ENCODE data around the gene SESN2.

The SESN2 gene

GRCh38 chr1:28233264-28233606 lies 26.1 kb upstream of the SESN2 start:
- Histone ChIP-seq H3K27ac (ENCODE audit: insufficient read depth in 1 of 2, low read depth in 1 of 2, low read length in 2 of 2, poor library complexity in 1 of 2, severe bottlenecking in 2 of 2) (peak overlapping the region in 1 of 2 experiments; percentile 98), H3K27me3 (replicated peaks in 2 of 5; ENCODE audit: control insufficient read depth in 4 of 5, insufficient read depth in 5 of 5, low read length in 4 of 5) (no peaks in the 10 kb centered on the region), H3K36me3 (ENCODE audit: control insufficient read depth in 4 of 4, insufficient read depth in 4 of 4, low read length in 3 of 4) (peaks cover 6 to 28% (median 11%) of the 10 kb centered on the region in 4 experiments), H3K4me1 (ENCODE audit: control extremely low read depth in 1 of 4, control insufficient read depth in 4 of 4, insufficient read depth in 4 of 4, low read length in 3 of 4) (peaks cover 16 to 49% (median 31%) of the 10 kb centered on the region in 4 experiments), H3K4me3 (ENCODE audit: control insufficient read depth in 1 of 7, extremely low read depth in 1 of 7, insufficient read depth in 4 of 7, low read depth in 2 of 7, low read length in 6 of 7) (peak overlapping the region in 4 of 7 experiments; percentile 92 to 100 (median 99)), H3K9me3 (ENCODE audit: control extremely low read depth in 1 of 5, control insufficient read depth in 4 of 5, insufficient read depth in 2 of 5, low read depth in 1 of 5, low read length in 4 of 5) (no peaks in the 10 kb centered on the region)
- WGBS (ENCODE audit: insufficient coverage) = 71% methylated on average over 10 of the region's 14 CpGs
- no peak for DNase-seq
- ChIA-PET CTCF (interaction anchor here (1.7 kb wide), 1 partner anchor 142 kb away, joined by 4 read pairs; no protein-coding TSS in a partner anchor), POLR2A (no interaction called here)

- no peaks in the 10 kb centered on the region for H3K27me3 ChIP-seq (replicated peaks in 2 of 5; ENCODE audit: control insufficient read depth in 4 of 5, insufficient read depth in 5 of 5, low read length in 4 of 5)
- peak within 1 kb of the TSS; percentile 73 to 99 (median 96) for H3K4me3 ChIP-seq (ENCODE audit: control insufficient read depth in 1 of 7, extremely low read depth in 1 of 7, insufficient read depth in 4 of 7, low read depth in 2 of 7, low read length in 6 of 7)
- DNase-seq = peak; percentile 97 to 98 (median 98)
- ChIA-PET CTCF (interaction anchor here (1.5 to 3.2 kb wide), 3 partner anchors 13 to 93 kb away, joined by 4 to 12 read pairs (median 8); partner anchors contain the start of gene MED18), POLR2A (no interaction called here)
- H3K36me3 ChIP-seq (ENCODE audit: control insufficient read depth in 4 of 4, insufficient read depth in 4 of 4, low read length in 3 of 4) = peaks cover 2 to 19% (median 12%) of the 10 kb centered on the region in 4 experiments
- H3K4me1 ChIP-seq (ENCODE audit: control extremely low read depth in 1 of 4, control insufficient read depth in 4 of 4, insufficient read depth in 4 of 4, low read length in 3 of 4) = peaks cover 16 to 43% (median 30%) of the 10 kb centered on the region in 4 experiments
- no peaks in the 10 kb centered on the region for H3K9me3 ChIP-seq (ENCODE audit: control extremely low read depth in 1 of 5, control insufficient read depth in 4 of 5, insufficient read depth in 2 of 5, low read depth in 1 of 5, low read length in 4 of 5)
- H3K27ac ChIP-seq (ENCODE audit: insufficient read depth in 1 of 2, low read depth in 1 of 2, low read length in 2 of 2, poor library complexity in 1 of 2, severe bottlenecking in 2 of 2) = peak within 1 kb of the TSS; percentile 69 to 88
- 0% methylated on average over 46 of the region's 60 CpGs for WGBS (ENCODE audit: insufficient coverage)
These were observed 23.3 kb upstream of the SESN2 start, which contains the start of gene ATP5IF1 for GRCh38 chr1:28235755-28236655. Gene ATP5IF1 (plus strand): TSS chr1:28236124. CDS start chr1:28236184, 60 bp downstream.

DNA sequence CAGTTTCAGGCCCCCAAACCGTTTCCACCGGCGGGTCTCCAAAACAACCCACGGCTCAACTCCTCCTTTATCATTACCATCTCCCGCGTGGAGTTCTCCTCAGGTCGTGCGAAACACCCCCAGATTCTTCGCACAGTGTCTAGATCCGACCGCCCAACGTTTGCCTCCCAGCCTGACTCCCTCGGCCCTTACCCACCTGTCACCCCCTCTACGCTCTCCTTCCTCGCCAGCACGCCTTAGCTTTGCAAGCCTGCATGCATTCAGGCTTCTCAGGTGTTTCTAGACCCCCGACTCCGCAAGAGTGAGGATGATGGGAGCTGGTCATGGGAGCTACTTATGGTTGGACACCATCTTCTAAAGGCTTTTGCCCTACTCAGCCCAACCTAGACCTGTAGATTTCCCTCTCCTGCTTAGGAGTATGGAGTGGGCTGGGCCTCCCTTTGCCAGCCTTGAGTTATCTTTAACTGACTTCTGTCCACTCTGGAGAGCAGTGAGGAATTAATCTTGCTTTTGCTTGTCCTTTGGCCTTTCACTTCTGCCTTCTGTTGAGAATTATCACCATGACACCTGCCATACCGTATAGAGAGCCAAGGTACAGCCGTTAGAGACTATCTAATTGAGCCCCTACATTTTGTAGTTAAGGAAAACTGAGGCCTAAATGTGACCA lies 22.5 kb upstream of the SESN2 start:
- Histone ChIP-seq H3K4me1 (ENCODE audit: control extremely low read depth in 1 of 4, control insufficient read depth in 4 of 4, insufficient read depth in 4 of 4, low read length in 3 of 4) (peaks cover 16 to 35% (median 22%) of the 10 kb centered on the region in 4 experiments), H3K27me3 (replicated peaks in 2 of 5; ENCODE audit: control insufficient read depth in 4 of 5, insufficient read depth in 5 of 5, low read length in 4 of 5) (no peaks in the 10 kb centered on the region), H3K27ac (ENCODE audit: insufficient read depth in 1 of 2, low read depth in 1 of 2, low read length in 2 of 2, poor library complexity in 1 of 2, severe bottlenecking in 2 of 2) (peak overlapping the region; percentile 69 to 88), H3K36me3 (ENCODE audit: control insufficient read depth in 4 of 4, insufficient read depth in 4 of 4, low read length in 3 of 4) (peaks cover 0 to 19% (median 12%) of the 10 kb centered on the region in 4 experiments), H3K4me3 (ENCODE audit: control insufficient read depth in 1 of 7, extremely low read depth in 1 of 7, insufficient read depth in 4 of 7, low read depth in 2 of 7, low read length in 6 of 7) (peak overlapping the region; percentile 73 to 99 (median 96)), H3K9me3 (ENCODE audit: control extremely low read depth in 1 of 5, control insufficient read depth in 4 of 5, insufficient read depth in 2 of 5, low read depth in 1 of 5, low read length in 4 of 5) (no peaks in the 10 kb centered on the region)
- 20% methylated on average over 15 of the region's 20 CpGs for WGBS (ENCODE audit: insufficient coverage)
- ChIA-PET POLR2A (no interaction called here), CTCF (interaction anchor here (1.4 to 3.2 kb wide), 3 partner anchors 9 to 92 kb away, joined by 4 to 12 read pairs (median 5); partner anchors contain the start of gene MED18)
- peak in 1 of 3 donors; percentile 26 for DNase-seq

GRCh38 chr1:28239004-28239403 lies 20.3 kb upstream of the SESN2 start:
- no peak for DNase-seq
- Histone ChIP-seq H3K4me1 (ENCODE audit: control extremely low read depth in 1 of 4, control insufficient read depth in 4 of 4, insufficient read depth in 4 of 4, low read length in 3 of 4) (peaks cover 22 to 42% (median 27%) of the 10 kb centered on the region in 4 experiments), H3K27ac (ENCODE audit: insufficient read depth in 1 of 2, low read depth in 1 of 2, low read length in 2 of 2, poor library complexity in 1 of 2, severe bottlenecking in 2 of 2) (no peak overlapping the region), H3K4me3 (ENCODE audit: control insufficient read depth in 1 of 7, extremely low read depth in 1 of 7, insufficient read depth in 4 of 7, low read depth in 2 of 7, low read length in 6 of 7) (no peak overlapping the region), H3K9me3 (ENCODE audit: control extremely low read depth in 1 of 5, control insufficient read depth in 4 of 5, insufficient read depth in 2 of 5, low read depth in 1 of 5, low read length in 4 of 5) (no peaks in the 10 kb centered on the region), H3K36me3 (ENCODE audit: control insufficient read depth in 4 of 4, insufficient read depth in 4 of 4, low read length in 3 of 4) (peaks cover 0 to 19% (median 12%) of the 10 kb centered on the region in 4 experiments), H3K27me3 (replicated peaks in 2 of 5; ENCODE audit: control insufficient read depth in 4 of 5, insufficient read depth in 5 of 5, low read length in 4 of 5) (no peaks in the 10 kb centered on the region)
- CTCF ChIA-PET = interaction anchor here (0.9 to 3.2 kb wide), 2 partner anchors 10 to 25 kb away, joined by 4 to 12 read pairs; no protein-coding TSS in a partner anchor
- WGBS (ENCODE audit: insufficient coverage) = 100% methylated on average over 1 of the region's 2 CpGs
- POLR2A ChIA-PET = interaction anchor here (0.7 kb wide), 1 partner anchor 29 kb away, joined by 3 read pairs; no protein-coding TSS in a partner anchor

DNA sequence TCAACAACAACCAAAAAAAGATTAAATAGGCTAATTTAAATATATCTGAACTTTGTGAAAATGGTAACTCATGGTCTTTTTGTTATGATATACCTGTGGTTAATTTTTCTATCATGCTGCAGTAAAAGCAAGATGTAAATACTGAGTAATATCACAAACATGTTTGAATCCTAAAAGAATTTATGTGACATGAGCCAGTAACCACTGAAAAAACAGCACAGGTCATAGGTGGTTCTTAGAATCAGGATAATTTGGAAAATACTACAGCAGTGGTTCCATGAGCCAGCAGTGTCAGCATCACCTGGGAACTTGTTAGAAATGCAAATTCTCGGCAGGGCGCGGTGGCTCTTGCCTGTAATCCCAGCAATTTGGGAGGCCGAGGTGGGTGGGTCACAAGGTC lies 19.3 kb upstream of the SESN2 start:
- peaks cover 0 to 19% (median 12%) of the 10 kb centered on the region in 4 experiments for H3K36me3 ChIP-seq (ENCODE audit: control insufficient read depth in 4 of 4, insufficient read depth in 4 of 4, low read length in 3 of 4)
- no peaks in the 10 kb centered on the region for H3K27me3 ChIP-seq (replicated peaks in 2 of 5; ENCODE audit: control insufficient read depth in 4 of 5, insufficient read depth in 5 of 5, low read length in 4 of 5)
- peaks cover 30 to 51% (median 37%) of the 10 kb centered on the region in 4 experiments for H3K4me1 ChIP-seq (ENCODE audit: control extremely low read depth in 1 of 4, control insufficient read depth in 4 of 4, insufficient read depth in 4 of 4, low read length in 3 of 4)
- CTCF ChIA-PET = no interaction called here
- WGBS (ENCODE audit: insufficient coverage) = 100% methylated on average over 4 of the region's 4 CpGs
- no peak overlapping the region for H3K4me3 ChIP-seq (ENCODE audit: control insufficient read depth in 1 of 7, extremely low read depth in 1 of 7, insufficient read depth in 4 of 7, low read depth in 2 of 7, low read length in 6 of 7)
- no peak for DNase-seq
- POLR2A ChIA-PET = no interaction called here
- no peak overlapping the region for H3K27ac ChIP-seq (ENCODE audit: insufficient read depth in 1 of 2, low read depth in 1 of 2, low read length in 2 of 2, poor library complexity in 1 of 2, severe bottlenecking in 2 of 2)
- no peaks in the 10 kb centered on the region for H3K9me3 ChIP-seq (ENCODE audit: control extremely low read depth in 1 of 5, control insufficient read depth in 4 of 5, insufficient read depth in 2 of 5, low read depth in 1 of 5, low read length in 4 of 5)

DNA sequence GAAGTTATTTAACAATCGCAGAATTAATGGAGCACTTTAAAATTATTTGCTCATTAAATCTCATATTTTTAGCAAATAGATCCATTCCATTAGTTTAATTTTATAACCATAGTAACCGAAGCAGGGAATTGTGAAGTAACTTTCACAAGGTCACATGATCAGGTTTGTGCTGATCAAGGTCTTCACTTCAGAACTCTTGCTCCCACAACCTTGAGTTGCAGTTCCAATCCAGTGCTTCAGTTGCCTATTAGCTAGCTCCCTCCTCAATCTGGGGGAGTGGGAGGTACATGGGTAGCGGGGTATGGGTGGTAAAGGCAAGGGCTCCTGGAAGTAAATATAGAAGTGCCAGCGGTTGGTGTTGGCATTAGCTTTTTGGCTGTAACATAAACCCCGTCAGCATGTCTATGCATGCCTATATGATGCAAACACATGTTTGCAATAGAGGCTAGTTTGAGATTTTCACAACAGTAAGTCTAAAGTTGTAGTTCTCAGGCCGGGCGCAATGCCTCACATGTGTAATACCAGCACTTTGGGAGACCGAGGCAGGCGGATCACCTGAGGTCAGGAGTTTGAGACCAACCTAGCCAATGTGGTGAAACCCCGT lies 17.6 kb upstream of the SESN2 start:
- no peak for DNase-seq
- H3K4me1 ChIP-seq (ENCODE audit: control extremely low read depth in 1 of 4, control insufficient read depth in 4 of 4, insufficient read depth in 4 of 4, low read length in 3 of 4) = peaks cover 27 to 49% (median 41%) of the 10 kb centered on the region in 4 experiments
- CTCF ChIA-PET = no interaction called here
- no peaks in the 10 kb centered on the region for H3K27me3 ChIP-seq (replicated peaks in 2 of 5; ENCODE audit: control insufficient read depth in 4 of 5, insufficient read depth in 5 of 5, low read length in 4 of 5)
- H3K36me3 ChIP-seq (ENCODE audit: control insufficient read depth in 4 of 4, insufficient read depth in 4 of 4, low read length in 3 of 4) = peaks cover 0 to 19% (median 12%) of the 10 kb centered on the region in 4 experiments
- H3K4me3 ChIP-seq (ENCODE audit: control insufficient read depth in 1 of 7, extremely low read depth in 1 of 7, insufficient read depth in 4 of 7, low read depth in 2 of 7, low read length in 6 of 7) = no peak overlapping the region
- no peaks in the 10 kb centered on the region for H3K9me3 ChIP-seq (ENCODE audit: control extremely low read depth in 1 of 5, control insufficient read depth in 4 of 5, insufficient read depth in 2 of 5, low read depth in 1 of 5, low read length in 4 of 5)
- WGBS (ENCODE audit: insufficient coverage) = 95% methylated on average over 9 of the region's 10 CpGs
- H3K27ac ChIP-seq (ENCODE audit: insufficient read depth in 1 of 2, low read depth in 1 of 2, low read length in 2 of 2, poor library complexity in 1 of 2, severe bottlenecking in 2 of 2) = no peak overlapping the region
- POLR2A ChIA-PET = no interaction called here

All from common myeloid progenitor, CD34-positive (primary cell).